GM12864 (cell line): ENCODE measurements around the gene ACLY.

Experiments
- DNase-seq: peaks from one replicate; pipeline ENCODE4 v3.0.0-alpha.2; 2011; ENCODE audit warnings: low read depth
- H3K4me3 ChIP-seq: 2 replicates; pipeline ENCODE4 v1.5.1; 2011; ENCODE audit warnings: mild to moderate bottlenecking, low read depth, low read length, control low read depth
- CTCF ChIP-seq: IDR thresholded peaks from 2 replicates; pipeline ENCODE4 v1.5.1; 2011; ENCODE audit warnings: low read depth, mild to moderate bottlenecking, moderate library complexity, low read length, control low read depth, inconsistent platforms; ENCODE audit errors: missing control alignments

Gene ACLY

GRCh38 chr17:41962768-41963434 lies 44.1 kb upstream of the ACLY start:
- no peak for DNase-seq
- TF ChIP-seq CTCF = peak; percentile 90
- H3K4me3 ChIP-seq = no peak overlapping the region

GRCh38 chr17:41962111-41962510 lies 43.4 kb upstream of the ACLY start:
- no peak for DNase-seq
- TF ChIP-seq CTCF = no peak
- H3K4me3 ChIP-seq = no peak overlapping the region

- no peak for DNase-seq
- H3K4me3 ChIP-seq = no peak overlapping the region
- peak; percentile 48 for TF ChIP-seq CTCF
Measured at GRCh38 chr17:41959336-41960095, 40.8 kb upstream of the ACLY start.

GRCh38 chr17:41959030-41959335 lies 40.2 kb upstream of the ACLY start:
- no peak overlapping the region for H3K4me3 ChIP-seq
- no peak for DNase-seq
- no peak for TF ChIP-seq CTCF

- no peak for TF ChIP-seq CTCF
- DNase-seq = no peak
- H3K4me3 ChIP-seq = no peak overlapping the region
Measured at GRCh38 chr17:41957869-41958439, 39.2 kb upstream of the ACLY start.

GRCh38 chr17:41957031-41957868 lies 38.5 kb upstream of the ACLY start:
- DNase-seq = no peak

More at GRCh38 chr17:41957031-41957868, 38.5 kb upstream of the ACLY start:
- no peak overlapping the region for H3K4me3 ChIP-seq
- TF ChIP-seq CTCF = no peak
